ENCODE measurements around the gene E2F2. TPM values are rescaled to one million over a fixed set of nuclear protein-coding genes. Genes with fewer than 3 reads are reported as not detected.

E2F2 gene
- polyA plus RNA-seq, 1 of the 3 experiments (the other 2 are of a cell fraction) = 0.43 TPM

DNA sequence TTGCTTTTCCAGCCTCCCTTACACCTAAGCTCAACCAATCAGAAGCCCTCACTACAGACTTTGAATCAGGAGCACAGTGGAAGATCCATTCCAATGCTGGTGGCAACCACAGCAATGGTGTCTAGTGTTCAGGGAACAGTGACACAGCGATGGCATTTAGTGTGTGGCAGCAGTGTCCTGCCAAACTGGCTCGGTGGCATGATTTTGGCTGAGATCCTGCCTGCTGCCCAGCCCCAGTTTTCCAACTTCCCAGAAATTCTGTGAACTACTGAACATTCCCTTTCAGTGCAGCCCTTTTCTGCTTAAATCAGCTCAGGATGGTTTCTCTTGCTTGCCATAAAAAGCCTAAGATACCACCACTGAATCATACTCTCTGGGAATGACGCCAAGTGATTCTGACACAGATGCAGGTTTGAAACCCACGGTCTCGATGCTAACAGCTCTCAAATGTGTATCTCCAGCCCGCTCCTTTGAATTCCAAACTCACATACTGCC, 55.9 kb downstream of the E2F2 start:
- Histone ChIP-seq H3K4me1 (ENCODE audit: control insufficient read depth in 1 of 2, insufficient read depth in 2 of 2, low read depth in 1 of 2, low read length in 1 of 2) (peaks cover 6 to 9% of the 10 kb centered on the region in 2 experiments; a peak in 1 of 4 replicates), H3K79me2 (ENCODE audit: insufficient read depth) (peaks cover 52% of the 10 kb centered on the region), H3K27ac (ENCODE audit: low read depth in 2 of 2, low read length in 1 of 2) (peak overlapping the region in 1 of 2 experiments; percentile 78; a peak in 2 of 4 replicates), H3K9me2 (no peaks in the 10 kb centered on the region), H3K36me3 (replicated peaks in 1 of 2; ENCODE audit: control insufficient read depth in 1 of 2, insufficient read depth in 2 of 2, low read length in 1 of 2) (no peaks in the 10 kb centered on the region), H3F3A (replicated peaks; ENCODE audit: insufficient read depth) (peaks cover 18% of the 10 kb centered on the region), H3K4me3 (ENCODE audit: low read depth in 2 of 2, low read length in 1 of 2) (no peak overlapping the region; a peak in 1 of 4 replicates), H3K4me2 (peak overlapping the region; percentile 64), H3K9ac (no peak overlapping the region), H3K9me3 (no peaks in the 10 kb centered on the region), H3K27me3 (ENCODE audit: insufficient read depth) (no peaks in the 10 kb centered on the region), H2AFZ (ENCODE audit: low read depth) (no peak overlapping the region), H4K20me1 (ENCODE audit: insufficient read depth) (peaks cover 39% of the 10 kb centered on the region)
- CTCF ChIA-PET = no interaction called here
- TF ChIP-seq SIN3A (IDR thresholded peaks at IDR 0.05; ENCODE audit: borderline replicate concordance, low read depth, low read length) (peak; percentile 65; the same call in 1 of the 2 replicates), FOSL2 (IDR thresholded peaks at IDR 0.05; ENCODE audit: borderline replicate concordance, low read depth) (peak; percentile 69), GABPA (IDR thresholded peaks at IDR 0.05; ENCODE audit: low read depth) (no peak), YY1 (IDR thresholded peaks at IDR 0.05; ENCODE audit: low read depth) (no peak), TCF12 (IDR thresholded peaks at IDR 0.05) (peak; percentile 71), NFIC (IDR thresholded peaks at IDR 0.05; ENCODE audit: borderline replicate concordance) (peak; percentile 93), RCOR1 (IDR thresholded peaks at IDR 0.05; ENCODE audit: low read length) (peak; percentile 36; the same call in 1 of the 2 replicates), JUND (IDR thresholded peaks at IDR 0.05) (peak; percentile 57; the same call in 1 of the 2 replicates), FOXM1 (IDR thresholded peaks at IDR 0.05; ENCODE audit: low read depth) (no peak)
- TF ChIP-seq, protein P1, sequence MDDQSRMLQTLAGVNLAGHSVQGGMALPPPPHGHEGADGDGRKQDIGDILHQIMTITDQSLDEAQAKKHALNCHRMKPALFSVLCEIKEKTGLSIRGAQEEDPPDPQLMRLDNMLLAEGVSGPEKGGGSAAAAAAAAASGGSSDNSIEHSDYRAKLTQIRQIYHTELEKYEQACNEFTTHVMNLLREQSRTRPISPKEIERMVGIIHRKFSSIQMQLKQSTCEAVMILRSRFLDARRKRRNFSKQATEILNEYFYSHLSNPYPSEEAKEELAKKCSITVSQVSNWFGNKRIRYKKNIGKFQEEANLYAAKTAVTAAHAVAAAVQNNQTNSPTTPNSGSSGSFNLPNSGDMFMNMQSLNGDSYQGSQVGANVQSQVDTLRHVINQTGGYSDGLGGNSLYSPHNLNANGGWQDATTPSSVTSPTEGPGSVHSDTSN (IDR thresholded peaks at IDR 0.05) = peak; percentile 58
- POLR2A ChIA-PET = no interaction called here
- WGBS (ENCODE audit: low lambda C conversion rate) = 13% methylated on average over 4 of the region's 6 CpGs
- DNase-seq = no peak

DNA sequence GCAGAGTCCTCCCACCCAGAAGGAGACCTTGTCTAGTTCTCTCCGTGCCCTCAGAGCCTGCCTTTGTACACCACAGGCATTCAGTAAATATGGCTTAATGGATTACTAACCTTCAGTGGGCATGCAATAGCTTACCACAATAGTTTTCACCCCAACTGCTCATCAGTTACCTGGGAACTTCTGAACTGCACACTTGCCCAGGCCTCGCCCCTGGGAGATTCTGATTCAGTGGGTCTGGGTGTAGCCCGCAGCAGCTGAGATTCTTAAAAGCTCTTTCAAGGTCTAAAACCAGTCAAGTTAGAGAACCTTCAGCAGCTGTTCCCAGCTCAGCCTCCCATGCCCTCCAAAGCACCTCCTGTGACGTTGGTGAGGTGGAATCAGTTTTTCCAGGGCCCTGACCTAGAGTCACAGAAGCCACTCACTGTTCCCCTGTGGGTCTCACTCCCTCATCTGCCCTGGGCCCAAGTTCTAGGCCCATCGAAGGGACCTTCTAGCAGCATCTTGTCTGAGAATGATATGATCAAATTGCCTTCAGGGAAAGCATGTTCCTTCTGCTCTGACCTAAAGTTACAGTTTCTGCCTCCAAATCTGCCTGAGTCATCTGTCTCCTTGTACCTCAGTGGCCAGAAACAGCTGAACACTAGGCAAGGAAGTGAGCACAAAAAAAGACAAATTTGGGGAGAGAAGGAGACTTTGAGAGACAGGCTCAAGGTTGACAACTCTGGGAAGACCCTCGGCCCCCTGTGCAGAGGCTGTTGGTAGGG, 57.8 kb downstream of the E2F2 start:
- H3K27ac ChIP-seq (ENCODE audit: low read depth in 2 of 2, low read length in 1 of 2) = no peak overlapping the region
- WGBS (ENCODE audit: low lambda C conversion rate) = 83% methylated on average over 5 of the region's 6 CpGs
- H3K27me3 ChIP-seq (ENCODE audit: insufficient read depth) = no peaks in the 10 kb centered on the region
- peaks cover 6 to 9% of the 10 kb centered on the region in 2 experiments; a peak in 1 of 4 replicates for H3K4me1 ChIP-seq (ENCODE audit: control insufficient read depth in 1 of 2, insufficient read depth in 2 of 2, low read depth in 1 of 2, low read length in 1 of 2)
- H3K9me3 ChIP-seq = no peaks in the 10 kb centered on the region
- H3K79me2 ChIP-seq (ENCODE audit: insufficient read depth) = peaks cover 49% of the 10 kb centered on the region
- TF ChIP-seq TAF1 (IDR thresholded peaks at IDR 0.05; ENCODE audit: borderline replicate concordance, low read depth, low read length) (no peak), TEAD4 (IDR thresholded peaks at IDR 0.05; ENCODE audit: borderline replicate concordance, insufficient read depth) (no peak), EP300 (IDR thresholded peaks at IDR 0.05; ENCODE audit: borderline replicate concordance in 1 of 2, low read depth in 1 of 2, low read length in 1 of 2) (no peak), RCOR1 (IDR thresholded peaks at IDR 0.05; ENCODE audit: low read length) (no peak)
- H3K9ac ChIP-seq = no peak overlapping the region
- no peak overlapping the region for H3K4me2 ChIP-seq
- H3F3A ChIP-seq (replicated peaks; ENCODE audit: insufficient read depth) = peaks cover 18% of the 10 kb centered on the region
- no peaks in the 10 kb centered on the region for H3K36me3 ChIP-seq (replicated peaks in 1 of 2; ENCODE audit: control insufficient read depth in 1 of 2, insufficient read depth in 2 of 2, low read length in 1 of 2)
- no peak overlapping the region for H3K4me3 ChIP-seq (ENCODE audit: low read depth in 2 of 2, low read length in 1 of 2)
- POLR2A ChIA-PET = no interaction called here
- H4K20me1 ChIP-seq (ENCODE audit: insufficient read depth) = peaks cover 47% of the 10 kb centered on the region
- no peak for DNase-seq
- CTCF ChIA-PET = interaction anchor here (1.4 kb wide), 1 partner anchor 11 kb away, joined by 5 read pairs; the partner anchor contains the start of gene ASAP3
- H3K9me2 ChIP-seq = no peaks in the 10 kb centered on the region
- no peak overlapping the region for H2AFZ ChIP-seq (ENCODE audit: low read depth)

Measured in SK-N-SH (cell line).